KOPT-K1 (cell line): ENCODE results near the gene PIK3CB.
"Not testable (repeated sequence)": the region's sequence is repeated elsewhere in the genome, so short reads cannot be mapped to it uniquely, and the experiment has no call there.

Experiments used
- H3K27ac ChIP-seq: fragments of 200-600 bp; sonication (generic); 2 replicates; pipeline ENCODE4 v1.5.1; 2016; ENCODE audit warnings: antibody characterized with exemption, mild to moderate bottlenecking, low read depth, low read length; ENCODE audit not compliant: poor library complexity, severe bottlenecking
- H3K36me3 ChIP-seq: fragments of 200-600 bp; sonication (generic); 2 replicates; pipeline ENCODE4 v1.5.1; 2017; ENCODE audit warnings: antibody characterized with exemption, mild to moderate bottlenecking, low read length, moderate library complexity; ENCODE audit not compliant: insufficient read depth
- H3K9me3 ChIP-seq: fragments of 200-600 bp; sonication (generic); 2 replicates; pipeline ENCODE4 v1.5.1; 2017; ENCODE audit warnings: antibody characterized with exemption, low read length, mild to moderate bottlenecking; ENCODE audit not compliant: insufficient read depth, poor library complexity, severe bottlenecking

PIK3CB gene

GRCh38 chr3:138856799-138857198 lies 22.1 kb upstream of the PIK3CB start:
- Histone ChIP-seq H3K36me3 (no peaks in the 10 kb centered on the region), H3K27ac (no peak overlapping the region), H3K9me3 (no peaks in the 10 kb centered on the region)

- Histone ChIP-seq H3K36me3 (no peaks in the 10 kb centered on the region), H3K27ac (no peak overlapping the region), H3K9me3 (no peaks in the 10 kb centered on the region)
Measured at GRCh38 chr3:138854940-138855339, 20.2 kb upstream of the PIK3CB start.

GRCh38 chr3:138854204-138854603 lies 19.5 kb upstream of the PIK3CB start:
- Histone ChIP-seq H3K27ac (no peak overlapping the region), H3K9me3 (no peaks in the 10 kb centered on the region), H3K36me3 (no peaks in the 10 kb centered on the region)

GRCh38 chr3:138850151-138850550 lies 15.4 kb upstream of the PIK3CB start:
- Histone ChIP-seq H3K27ac (no peak overlapping the region), H3K36me3 (no peaks in the 10 kb centered on the region), H3K9me3 (peaks cover 5% of the 10 kb centered on the region)

GRCh38 chr3:138849222-138849940 lies 14.7 kb upstream of the PIK3CB start:
- Histone ChIP-seq H3K36me3 (no peaks in the 10 kb centered on the region), H3K9me3 (peaks cover 5% of the 10 kb centered on the region), H3K27ac (no peak overlapping the region)

GRCh38 chr3:138848696-138849095 lies 14.0 kb upstream of the PIK3CB start:
- no peaks in the 10 kb centered on the region for H3K36me3 ChIP-seq
- no peak overlapping the region for H3K27ac ChIP-seq
- H3K9me3 ChIP-seq = peaks cover 5% of the 10 kb centered on the region

GRCh38 chr3:138846824-138847223 lies 12.1 kb upstream of the PIK3CB start:
- H3K36me3 ChIP-seq, H3K9me3 ChIP-seq, H3K27ac ChIP-seq: not testable (repeated sequence)

- Histone ChIP-seq H3K9me3 (peaks cover 5% of the 10 kb centered on the region), H3K36me3 (no peaks in the 10 kb centered on the region), H3K27ac (no peak overlapping the region)
Measured at GRCh38 chr3:138846262-138846791, 11.6 kb upstream of the PIK3CB start.

GRCh38 chr3:138845771-138846173 lies 11.0 kb upstream of the PIK3CB start:
- Histone ChIP-seq H3K9me3 (peaks cover 5% of the 10 kb centered on the region), H3K36me3 (no peaks in the 10 kb centered on the region), H3K27ac (no peak overlapping the region)

GRCh38 chr3:138845181-138845601 lies 10.5 kb upstream of the PIK3CB start:
- Histone ChIP-seq H3K27ac (no peak overlapping the region), H3K36me3 (no peaks in the 10 kb centered on the region), H3K9me3 (peaks cover 5% of the 10 kb centered on the region)

- Histone ChIP-seq H3K9me3 (peaks cover 5% of the 10 kb centered on the region), H3K36me3 (no peaks in the 10 kb centered on the region), H3K27ac (no peak overlapping the region)
Measured at GRCh38 chr3:138842483-138843188, 7.9 kb upstream of the PIK3CB start.

GRCh38 chr3:138838385-138838784 lies 3.7 kb upstream of the PIK3CB start:
- not testable (repeated sequence) for H3K27ac ChIP-seq, H3K9me3 ChIP-seq, H3K36me3 ChIP-seq

- not testable (repeated sequence) for H3K27ac ChIP-seq, H3K36me3 ChIP-seq, H3K9me3 ChIP-seq
Measured at GRCh38 chr3:138835846-138836245, 1.1 kb upstream of the PIK3CB start.

GRCh38 chr3:138835397-138835757 lies 649 bp upstream of the PIK3CB start:
- Histone ChIP-seq H3K36me3 (no peaks in the 10 kb centered on the region), H3K9me3 (no peaks in the 10 kb centered on the region), H3K27ac (peak overlapping the region; percentile 84)

GRCh38 chr3:138833899-138834595 lies 681 bp downstream of the PIK3CB start:
- Histone ChIP-seq H3K9me3 (no peaks in the 10 kb centered on the region), H3K36me3 (no peaks in the 10 kb centered on the region), H3K27ac (peak overlapping the region; percentile 84)
